T1000 (cell line): ENCODE measurements around the gene CMTM8.

Experiments used
- DNase-seq: peaks from one replicate; lab custom pipeline; 2025; ENCODE audit warnings: mixed read lengths; lab: John Stamatoyannopoulos, UW

The CMTM8 gene

GRCh38 chr3:32410367-32411246 lies 172.1 kb downstream of the CMTM8 start:
- no peak for DNase-seq

GRCh38 chr3:32411442-32411841 lies 173.0 kb downstream of the CMTM8 start:
- no peak for DNase-seq

DNA sequence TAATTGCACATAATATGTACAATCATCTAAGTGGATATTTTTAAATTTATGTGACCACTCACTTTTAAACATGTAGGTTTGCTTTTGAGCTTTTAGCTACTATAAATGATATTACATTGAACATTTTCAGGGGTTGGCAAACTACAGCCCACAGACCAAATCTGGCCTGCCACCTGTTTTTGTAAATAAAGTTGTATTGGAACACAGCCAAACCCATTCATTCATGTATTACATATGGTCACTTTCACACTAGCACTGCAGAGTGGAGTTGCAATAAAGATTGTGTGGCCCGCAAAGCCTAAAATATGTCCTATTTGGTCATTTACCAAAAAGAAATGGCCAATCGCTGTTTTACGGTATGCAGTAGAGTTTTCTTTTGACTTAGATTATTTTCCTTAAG lies 174.4 kb downstream of the CMTM8 start:
- no peak for DNase-seq

GRCh38 chr3:32413845-32414521 lies 175.5 kb downstream of the CMTM8 start:
- DNase-seq = no peak

DNA sequence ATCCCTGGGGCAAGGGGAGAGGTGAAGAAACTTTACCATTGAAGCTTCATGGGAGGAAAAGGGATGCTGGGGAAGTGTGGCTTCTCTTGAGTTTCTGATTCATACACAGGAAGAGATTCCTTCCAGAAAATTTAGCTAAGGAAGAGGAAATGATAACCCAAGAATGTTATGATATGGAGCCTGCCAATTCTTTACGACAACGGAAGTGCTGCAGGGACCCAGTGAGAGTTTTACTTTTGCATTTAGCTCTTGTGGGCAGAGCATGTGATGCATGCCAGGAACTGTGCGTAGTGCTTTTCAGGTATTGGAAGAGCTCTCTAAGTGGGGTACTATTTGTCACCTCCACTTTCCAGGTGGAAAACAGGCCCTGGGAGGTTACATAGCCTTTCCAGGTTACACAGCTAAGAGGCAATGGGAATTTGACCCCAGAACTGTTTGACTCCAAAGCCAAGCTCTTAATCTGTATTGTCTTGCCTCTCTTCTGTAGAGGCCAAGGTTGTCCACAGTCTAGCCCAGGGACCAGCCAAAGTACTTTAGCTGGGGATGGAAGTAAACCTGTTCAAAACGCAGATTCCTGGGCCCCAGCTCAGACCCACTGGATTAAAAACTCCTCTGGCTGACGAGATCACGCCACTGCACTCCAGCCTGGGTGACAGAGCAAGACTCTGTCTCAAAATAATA lies 176.2 kb downstream of the CMTM8 start:
- no peak for DNase-seq

DNA sequence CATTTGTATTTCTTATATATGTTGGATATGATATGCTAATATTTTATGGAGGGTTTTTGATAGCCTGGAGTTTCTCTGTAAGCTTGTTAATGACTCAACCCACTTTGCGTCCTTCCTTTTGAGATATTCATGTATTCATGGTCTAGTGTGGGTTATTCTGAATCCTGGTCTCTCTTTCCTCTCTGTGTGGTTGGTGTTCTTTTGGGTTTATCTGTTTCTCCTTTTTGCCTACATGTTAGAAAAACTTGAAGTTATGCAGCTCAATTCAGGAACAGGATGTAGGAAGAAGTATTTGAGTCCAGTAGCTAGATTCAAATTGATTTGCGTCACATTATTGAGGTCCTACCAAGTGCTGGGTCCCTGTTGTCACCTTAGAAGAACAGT lies 181.3 kb downstream of the CMTM8 start:
- no peak for DNase-seq
